Measurements from ENCODE around the gene GET4. TPM values are rescaled to one million over a fixed set of nuclear protein-coding genes. Genes with fewer than 3 reads are reported as not detected.

GET4 gene
- total RNA-seq, 1 donor = 17.7 TPM

DNA sequence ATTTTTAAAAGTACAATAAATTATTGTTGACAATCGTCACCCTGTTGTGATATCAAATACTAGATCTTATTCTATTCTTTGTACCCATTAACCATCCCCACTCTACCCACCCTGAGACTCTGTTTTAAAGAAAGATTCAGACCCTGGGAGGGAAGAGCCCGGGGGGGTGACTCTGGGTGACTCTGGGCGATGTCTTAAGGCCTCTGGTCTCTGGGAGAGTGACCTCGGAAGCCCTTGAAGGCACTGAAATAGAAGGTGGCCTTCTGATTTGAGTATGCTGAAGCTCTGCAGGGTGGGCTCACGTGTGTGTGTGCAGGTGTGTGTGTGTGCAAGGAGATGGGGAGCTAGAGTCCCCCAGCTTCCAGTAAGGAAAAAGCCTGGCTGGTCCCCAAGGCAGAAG, 68.4 kb downstream of the GET4 start:
- no peaks in the 10 kb centered on the region for H4K20me1 ChIP-seq (ENCODE audit: insufficient read depth, low read length)
- no peaks in the 10 kb centered on the region for H3K79me2 ChIP-seq (ENCODE audit: insufficient read depth, low read length)
- H3K36me3 ChIP-seq (ENCODE audit: insufficient read depth, low read length) = no peaks in the 10 kb centered on the region
- H3K4me2 ChIP-seq (ENCODE audit: insufficient read depth, low read length) = no peak overlapping the region
- no peak overlapping the region for H3K4me3 ChIP-seq (ENCODE audit: insufficient read depth, low read length)
- peaks cover 9% of the 10 kb centered on the region for H3K27me3 ChIP-seq (ENCODE audit: insufficient read depth, low read length)
- no peak overlapping the region for H3K27ac ChIP-seq (ENCODE audit: low read depth, low read length)
- peak; percentile 59 for DNase-seq (ENCODE audit: insufficient read length, low spot score, missing footprints)
- no peaks in the 10 kb centered on the region for H3K4me1 ChIP-seq (ENCODE audit: insufficient read depth, low read length)
- H3K9me3 ChIP-seq (ENCODE audit: low read depth, low read length) = no peaks in the 10 kb centered on the region
- H2AFZ ChIP-seq (ENCODE audit: low read length) = no peak overlapping the region
- no peak for TF ChIP-seq CTCF (IDR thresholded peaks at IDR 0.05; ENCODE audit: extremely low read depth, low read depth, low read length)

DNA sequence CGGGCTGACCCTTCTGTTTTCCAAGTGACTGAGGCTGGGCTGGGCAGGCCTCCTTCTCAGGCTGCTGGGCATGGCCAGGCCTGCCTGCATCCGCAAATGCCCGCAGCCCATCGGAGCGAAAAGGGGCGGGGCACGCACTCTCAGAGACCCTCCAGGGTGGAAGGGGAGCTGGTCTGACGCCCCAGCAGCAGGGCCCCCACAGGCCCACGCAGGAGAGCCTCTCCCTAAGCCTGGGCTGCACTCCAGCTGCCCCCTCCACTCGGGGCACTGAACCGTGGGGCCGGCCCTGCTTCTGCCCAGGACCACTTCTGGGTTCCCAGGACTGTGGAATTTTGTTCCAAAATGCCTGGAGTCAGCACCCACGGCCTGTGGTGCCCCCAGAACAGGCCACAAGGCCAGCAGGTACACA, 68.8 kb downstream of the GET4 start:
- no peak overlapping the region for H3K4me3 ChIP-seq (ENCODE audit: insufficient read depth, low read length)
- H3K4me1 ChIP-seq (ENCODE audit: insufficient read depth, low read length) = no peaks in the 10 kb centered on the region
- no peaks in the 10 kb centered on the region for H3K79me2 ChIP-seq (ENCODE audit: insufficient read depth, low read length)
- no peak overlapping the region for H2AFZ ChIP-seq (ENCODE audit: low read length)
- H3K9me3 ChIP-seq (ENCODE audit: low read depth, low read length) = no peaks in the 10 kb centered on the region
- TF ChIP-seq CTCF (IDR thresholded peaks at IDR 0.05; ENCODE audit: extremely low read depth, low read depth, low read length) = no peak
- DNase-seq (ENCODE audit: insufficient read length, low spot score, missing footprints) = peak; percentile 76
- no peaks in the 10 kb centered on the region for H4K20me1 ChIP-seq (ENCODE audit: insufficient read depth, low read length)
- no peak overlapping the region for H3K27ac ChIP-seq (ENCODE audit: low read depth, low read length)
- no peaks in the 10 kb centered on the region for H3K36me3 ChIP-seq (ENCODE audit: insufficient read depth, low read length)
- H3K27me3 ChIP-seq (ENCODE audit: insufficient read depth, low read length) = peaks cover 9% of the 10 kb centered on the region
- no peak overlapping the region for H3K4me2 ChIP-seq (ENCODE audit: insufficient read depth, low read length)

- H4K20me1 ChIP-seq (ENCODE audit: insufficient read depth, low read length) = no peaks in the 10 kb centered on the region
- H3K4me2 ChIP-seq (ENCODE audit: insufficient read depth, low read length) = no peak overlapping the region
- TF ChIP-seq CTCF (IDR thresholded peaks at IDR 0.05; ENCODE audit: extremely low read depth, low read depth, low read length) = no peak
- H3K27ac ChIP-seq (ENCODE audit: low read depth, low read length) = no peak overlapping the region
- H3K36me3 ChIP-seq (ENCODE audit: insufficient read depth, low read length) = no peaks in the 10 kb centered on the region
- no peaks in the 10 kb centered on the region for H3K79me2 ChIP-seq (ENCODE audit: insufficient read depth, low read length)
- H3K4me1 ChIP-seq (ENCODE audit: insufficient read depth, low read length) = no peaks in the 10 kb centered on the region
- H3K4me3 ChIP-seq (ENCODE audit: insufficient read depth, low read length) = no peak overlapping the region
- DNase-seq (ENCODE audit: insufficient read length, low spot score, missing footprints) = no peak
- H3K9me3 ChIP-seq (ENCODE audit: low read depth, low read length) = no peaks in the 10 kb centered on the region
- H3K27me3 ChIP-seq (ENCODE audit: insufficient read depth, low read length) = peaks cover 9% of the 10 kb centered on the region
- no peak overlapping the region for H2AFZ ChIP-seq (ENCODE audit: low read length)
Measured at GRCh38 chr7:945556-946255, 69.4 kb downstream of the GET4 start.

Other genes with a start within 250 kb of the GET4 start
- 19.7 and 22.4 TPM in 2 replicates for gene DNAAF5, start 149.9 kb upstream of the GET4 start, total RNA-seq
- 5.9 and 6.5 TPM in 2 replicates for gene PRKAR1B, start 149.3 kb upstream of the GET4 start, total RNA-seq
- gene SUN1, start 44.1 kb upstream of the GET4 start, total RNA-seq = 109 and 126 TPM in 2 replicates
- 0.59 and 2.2 TPM in 2 replicates for gene ADAP1, start 78.1 kb downstream of the GET4 start, total RNA-seq
- 10.9 and 13.0 TPM in 2 replicates for gene COX19, start 99.0 kb downstream of the GET4 start, total RNA-seq
- not detected in 2 replicates for gene CYP2W1, start 106.6 kb downstream of the GET4 start, total RNA-seq
- 3.5 and 5.1 TPM in 2 replicates for gene GPR146, start 168.0 kb downstream of the GET4 start, total RNA-seq
- 10.3 and 10.5 TPM in 2 replicates for gene GPER1, start 211.6 kb downstream of the GET4 start, total RNA-seq

All from osteoblast (primary cell).